NCI-H446 (cell line): ENCODE measurements around the gene GGACT.
A peak's percentile ranks its signal among the peaks of the same experiment; 100 is the strongest.

Experiments
- DNase-seq, 2 experiments: peaks; one replicate each; lab custom pipeline; 2025; lab: John Stamatoyannopoulos, UW

Gene GGACT

DNA sequence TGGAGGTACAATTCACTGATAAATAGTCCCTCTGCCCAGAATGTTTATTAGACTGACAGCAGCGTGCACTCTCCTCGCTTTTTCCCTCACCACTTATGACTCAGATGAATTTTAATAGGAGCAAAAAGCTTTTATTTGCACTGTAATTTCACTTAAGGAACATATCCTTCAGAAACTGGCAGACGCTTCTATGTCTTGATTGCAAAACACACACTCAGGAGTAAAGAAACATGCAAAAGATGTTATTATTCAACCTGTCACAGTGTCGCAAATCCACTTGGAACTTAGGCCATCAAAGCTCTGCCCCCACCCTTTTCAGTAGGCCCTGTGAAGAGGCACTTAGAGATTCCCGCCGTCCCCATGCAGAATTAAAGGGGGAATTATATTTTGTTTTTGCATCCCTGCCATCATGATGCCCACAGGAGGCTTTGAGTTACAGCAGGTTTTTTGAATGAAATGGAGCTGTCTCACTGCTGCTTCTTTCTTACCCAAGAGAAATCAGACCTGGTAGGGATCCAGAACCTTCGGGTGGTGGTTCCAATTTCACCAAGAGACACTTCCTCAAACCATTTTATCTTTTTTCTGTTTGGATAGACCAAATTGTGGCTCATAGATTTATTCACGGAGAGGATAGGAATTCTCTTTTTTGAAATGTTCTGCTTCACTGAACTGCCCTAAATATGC is 74.5 kb downstream of the GGACT start:
- no peak for DNase-seq

DNA sequence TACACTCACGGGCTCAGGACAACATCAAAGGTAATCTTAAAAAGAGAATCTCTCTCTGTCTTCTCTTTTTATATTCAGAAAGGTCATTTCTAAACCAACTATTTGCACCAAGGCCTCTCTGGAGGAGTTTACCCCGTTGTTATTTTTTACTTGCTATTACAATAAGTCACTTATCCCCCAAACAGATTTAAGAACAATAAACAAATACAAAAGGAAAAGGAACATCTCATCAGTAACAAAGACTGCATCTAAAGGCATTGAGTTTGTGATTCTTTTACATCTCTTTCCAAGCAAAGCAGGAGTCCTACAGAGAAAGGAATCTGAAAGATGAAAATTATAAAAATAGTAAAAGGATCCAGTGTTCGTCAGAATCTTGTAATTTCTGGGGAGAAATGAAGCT is 75.4 kb downstream of the GGACT start:
- no peak for DNase-seq

DNA sequence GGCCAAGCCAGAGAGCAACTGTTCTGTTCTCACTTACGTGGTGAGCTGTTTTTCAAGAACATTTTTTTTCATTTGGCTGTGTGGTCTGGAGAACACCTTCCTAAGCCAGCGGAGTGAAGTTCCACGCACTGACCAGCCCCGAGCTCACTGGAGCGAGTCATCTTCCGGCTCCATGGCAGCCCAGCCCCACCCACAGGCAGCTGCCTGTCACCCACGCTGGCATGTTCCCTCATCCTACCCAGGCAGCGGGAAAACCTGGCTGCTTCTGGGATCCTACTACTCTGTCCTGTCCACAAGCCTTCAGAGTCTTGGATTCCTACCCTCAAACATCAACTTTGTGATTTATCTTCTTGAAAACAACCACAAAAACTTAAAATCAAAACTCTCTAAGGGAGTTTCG is 76.2 kb downstream of the GGACT start:
- DNase-seq = no peak

DNA sequence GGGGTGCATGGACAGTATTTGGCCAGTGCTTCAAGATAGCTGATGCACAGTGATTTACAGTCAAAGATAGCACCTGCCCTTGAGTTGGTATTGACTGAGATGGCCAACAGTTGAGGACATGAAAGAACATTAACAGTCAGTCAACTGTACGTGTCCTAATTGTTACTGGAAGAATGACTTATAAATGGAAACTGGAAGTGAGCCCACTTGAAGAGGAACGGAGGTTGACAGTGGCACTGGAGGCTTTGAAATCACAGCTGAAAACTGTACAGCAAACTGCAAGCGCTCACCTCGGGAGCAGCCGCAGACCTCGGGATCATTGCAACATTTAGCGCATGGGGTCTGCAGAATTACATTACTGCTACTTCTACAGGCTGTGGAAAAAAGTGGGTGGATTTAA is 77.1 kb downstream of the GGACT start:
- no peak for DNase-seq

DNA sequence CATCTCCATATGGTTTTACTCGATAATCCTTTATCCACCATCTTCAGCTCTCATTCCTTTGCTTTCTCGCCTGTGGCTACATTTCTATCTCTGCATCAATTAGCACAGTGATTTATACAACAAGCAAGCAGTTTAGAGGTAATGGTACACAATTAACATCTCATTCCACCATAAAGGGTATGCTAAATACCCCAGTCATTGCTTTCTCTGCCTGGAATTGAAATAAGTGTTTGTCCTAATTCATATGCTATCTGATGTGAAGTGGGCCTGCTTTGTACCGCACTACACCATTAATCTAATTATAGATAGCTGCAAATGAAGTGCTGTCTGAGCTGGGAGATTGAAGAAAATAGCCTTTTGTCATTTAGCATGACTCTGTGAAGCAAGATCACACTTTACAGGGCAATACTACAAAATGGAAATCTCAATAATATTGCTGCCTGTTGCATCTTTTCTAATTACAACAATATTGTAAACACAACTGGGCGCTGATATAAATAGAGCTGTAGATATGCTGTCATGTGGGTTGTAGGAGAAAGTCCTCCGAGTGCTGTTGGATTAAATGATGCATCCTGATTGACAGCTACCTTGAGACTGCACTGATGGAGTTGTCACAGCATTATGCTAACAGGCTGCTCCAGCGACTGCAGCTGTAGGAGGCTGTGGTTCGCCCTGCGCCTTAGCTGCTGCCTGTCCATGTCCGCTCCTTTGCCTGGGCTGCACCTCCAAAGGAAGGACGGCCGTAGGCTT is 78.2 kb downstream of the GGACT start:
- no peak for DNase-seq

DNA sequence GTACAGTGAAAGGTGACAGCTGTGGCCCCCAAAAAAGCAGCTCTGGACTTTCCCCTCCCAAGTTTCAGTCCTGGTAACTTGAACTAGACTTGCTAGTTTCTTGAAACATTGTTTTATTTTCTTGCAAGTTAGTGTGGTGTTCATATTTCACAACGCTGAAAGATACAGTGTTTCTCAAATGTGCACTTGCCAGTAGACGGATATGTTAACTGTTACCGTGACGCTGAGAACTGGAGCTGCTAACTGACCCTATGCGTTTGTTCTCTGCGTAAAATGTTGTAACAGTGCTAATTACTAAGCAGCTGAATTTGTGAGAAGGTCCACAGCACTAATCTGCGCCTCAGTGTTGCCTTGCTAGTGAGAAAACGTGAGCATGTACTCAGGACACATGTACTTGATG is 79.6 kb downstream of the GGACT start:
- DNase-seq = no peak

DNA sequence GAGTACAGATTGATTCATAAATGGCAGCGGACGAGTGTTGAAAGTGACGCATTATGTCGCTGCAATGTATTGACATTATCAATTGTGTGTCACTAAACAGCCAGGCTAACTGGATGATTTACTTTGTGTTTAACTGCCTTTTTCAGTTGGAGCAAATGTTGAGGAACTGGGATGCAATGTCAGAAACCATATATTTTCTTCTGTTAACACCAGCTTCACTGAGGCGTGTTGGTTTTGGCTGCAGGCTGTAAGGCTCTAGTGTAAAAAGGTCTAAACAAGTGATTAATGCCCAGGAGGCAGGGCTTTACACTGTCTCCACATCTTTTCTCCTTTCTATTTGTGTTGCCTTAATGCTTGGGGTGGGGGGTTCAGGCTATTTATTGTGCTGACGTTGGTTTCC is 80.1 kb downstream of the GGACT start:
- DNase-seq = no peak

DNA sequence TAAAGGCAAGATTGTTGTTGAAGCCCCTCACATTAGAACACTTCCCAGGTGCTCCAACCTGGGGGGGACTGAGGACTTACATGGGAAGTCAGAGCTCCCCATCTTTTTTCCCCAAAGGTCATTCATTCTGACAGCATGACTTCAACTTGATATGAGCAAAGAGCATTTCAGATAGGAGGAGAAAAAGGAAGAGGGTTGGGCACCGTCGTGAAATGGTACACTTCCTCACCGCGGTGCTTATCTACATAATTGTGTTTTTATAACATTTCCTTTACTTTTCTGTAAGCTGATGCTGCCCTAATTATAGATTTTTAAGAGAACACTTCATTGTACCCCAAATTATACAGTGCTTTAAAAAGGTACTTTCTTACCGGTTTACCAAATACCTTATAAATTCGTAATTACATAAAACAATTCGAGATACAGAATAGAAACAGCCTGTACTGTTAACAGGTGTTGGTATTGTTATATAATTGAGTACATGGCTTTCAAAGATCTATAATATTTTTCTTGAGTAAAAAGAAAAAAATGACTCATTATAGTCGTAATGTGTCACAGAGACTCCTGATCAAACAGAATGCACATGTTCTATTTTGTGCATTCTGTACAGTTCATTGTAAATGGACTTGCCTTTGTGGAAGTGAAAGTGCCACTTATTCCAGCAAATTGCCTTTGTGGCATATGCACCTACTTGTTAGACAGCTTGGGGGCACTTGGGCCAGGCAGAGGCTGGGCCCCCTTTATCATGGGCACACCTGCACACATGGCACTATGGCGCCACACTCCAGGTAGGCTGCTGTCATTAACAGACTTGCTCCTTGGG is 81.8 kb downstream of the GGACT start:
- no peak for DNase-seq

DNA sequence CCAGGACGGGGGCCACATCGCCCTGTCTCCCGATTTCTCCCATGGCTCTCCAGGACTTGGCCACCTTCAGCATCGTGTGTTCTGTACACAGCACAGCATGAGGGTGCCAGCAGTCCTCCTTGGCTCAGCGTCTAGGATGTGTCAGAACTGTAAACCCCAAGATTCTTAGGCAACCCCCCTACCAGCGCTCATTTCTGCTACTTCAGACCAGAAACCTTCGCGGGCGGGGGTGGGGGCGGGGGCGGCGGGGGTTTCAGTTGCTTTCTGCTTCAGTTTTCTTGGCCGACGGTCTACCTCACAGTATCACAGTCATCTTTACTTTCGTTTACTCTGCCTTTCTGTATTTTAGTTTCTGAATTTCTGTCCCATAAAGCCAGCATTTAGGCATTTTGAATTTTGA is 82.4 kb downstream of the GGACT start:
- DNase-seq = no peak

DNA sequence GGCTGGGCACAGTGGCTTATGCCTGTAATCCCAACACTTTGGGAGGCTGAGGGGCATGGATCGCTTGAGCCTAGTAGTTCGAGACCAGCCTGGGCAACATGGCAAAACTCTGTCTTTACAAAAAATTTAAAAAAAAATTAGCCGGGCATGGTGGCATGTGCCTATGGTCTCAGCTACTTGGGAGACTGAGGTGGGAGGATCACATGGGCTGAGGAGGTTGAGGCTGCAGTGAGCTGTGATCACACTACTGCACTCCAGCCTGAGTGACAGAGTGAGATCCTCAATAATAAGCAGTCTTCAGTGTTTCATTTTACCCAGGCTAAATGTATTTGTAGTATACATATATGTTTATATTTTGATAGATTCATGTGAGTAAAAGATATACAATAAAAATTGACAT is 85.0 kb downstream of the GGACT start:
- DNase-seq = no peak

DNA sequence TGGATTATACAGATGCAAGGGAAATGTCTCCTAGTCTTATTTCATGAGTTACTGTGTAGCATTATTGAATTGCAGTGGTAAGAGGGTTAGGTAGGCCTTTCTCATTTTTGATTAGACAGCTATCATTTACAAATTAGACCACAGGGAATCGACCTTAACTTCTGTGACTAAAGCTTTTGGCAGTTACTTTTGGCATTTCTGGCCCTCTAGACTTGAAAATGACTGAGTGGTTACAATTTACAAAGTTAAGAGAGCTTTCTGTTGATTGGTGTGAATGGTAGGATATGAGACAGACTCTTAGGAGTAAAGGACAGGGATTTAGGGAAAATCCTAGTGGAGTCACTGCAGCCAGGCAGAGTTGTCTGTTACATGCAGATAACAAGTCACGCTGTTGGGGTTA is 86.1 kb downstream of the GGACT start:
- DNase-seq = no peak

DNA sequence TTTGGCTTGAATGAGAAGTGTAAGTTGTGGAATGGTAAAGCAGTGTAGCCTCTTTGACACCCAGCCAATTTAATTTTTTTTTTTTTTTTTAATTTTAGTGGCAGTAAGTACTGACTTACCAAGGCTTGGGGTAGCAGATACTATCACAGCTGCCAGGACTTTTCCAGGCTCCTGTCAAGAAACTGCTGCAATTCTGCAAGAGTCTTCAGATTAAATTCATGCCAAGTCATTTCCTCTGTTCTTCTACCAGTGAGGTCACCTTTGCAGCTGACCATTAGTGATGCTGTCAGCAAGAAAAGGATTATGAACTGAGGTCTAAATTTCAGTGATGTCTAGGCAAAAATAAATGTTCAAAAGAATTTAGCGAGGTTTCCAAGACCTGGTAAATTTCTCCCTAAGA is 91.2 kb downstream of the GGACT start:
- peak in 1 of 2 experiments; percentile 3 for DNase-seq

DNA sequence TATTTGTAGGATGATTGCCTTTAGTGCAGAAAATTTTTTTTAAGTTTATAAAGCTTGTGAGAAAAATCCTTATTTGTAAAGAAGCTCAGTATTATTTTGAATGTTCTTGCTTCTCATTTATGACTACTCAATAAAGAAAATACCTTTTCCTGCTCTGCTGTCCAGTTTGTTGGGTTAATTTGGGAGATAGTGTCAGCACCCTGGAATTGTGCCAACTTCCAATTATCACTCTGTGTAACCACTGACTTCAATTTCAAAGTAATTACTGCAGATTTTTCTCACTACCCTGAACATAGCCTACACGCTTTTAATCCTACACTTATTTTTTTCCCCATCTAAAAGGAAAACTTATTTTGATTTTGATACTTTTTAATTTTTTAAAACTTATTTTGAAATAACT is 93.1 kb downstream of the GGACT start:
- DNase-seq = peak in 1 of 2 experiments; percentile 29

DNA sequence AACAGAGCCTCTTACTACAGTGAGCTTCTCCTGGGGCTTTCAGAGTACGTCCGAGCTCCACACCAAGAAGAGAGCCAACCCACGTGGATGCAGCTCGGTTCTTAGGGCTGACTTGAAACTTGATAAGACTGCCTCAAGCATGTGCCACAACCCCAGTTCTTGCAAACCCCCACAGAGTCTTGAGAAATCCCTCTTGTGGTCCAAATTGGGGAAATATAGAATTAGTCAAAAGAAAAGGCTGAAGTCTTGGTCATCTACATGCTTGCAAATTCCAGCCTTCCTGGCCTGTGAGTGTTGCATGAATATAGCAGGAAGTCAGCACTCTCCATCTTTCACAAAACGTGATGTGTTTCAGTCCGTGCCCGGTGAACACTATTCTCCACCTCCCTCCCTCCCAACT is 95.2 kb downstream of the GGACT start:
- DNase-seq = no peak

DNA sequence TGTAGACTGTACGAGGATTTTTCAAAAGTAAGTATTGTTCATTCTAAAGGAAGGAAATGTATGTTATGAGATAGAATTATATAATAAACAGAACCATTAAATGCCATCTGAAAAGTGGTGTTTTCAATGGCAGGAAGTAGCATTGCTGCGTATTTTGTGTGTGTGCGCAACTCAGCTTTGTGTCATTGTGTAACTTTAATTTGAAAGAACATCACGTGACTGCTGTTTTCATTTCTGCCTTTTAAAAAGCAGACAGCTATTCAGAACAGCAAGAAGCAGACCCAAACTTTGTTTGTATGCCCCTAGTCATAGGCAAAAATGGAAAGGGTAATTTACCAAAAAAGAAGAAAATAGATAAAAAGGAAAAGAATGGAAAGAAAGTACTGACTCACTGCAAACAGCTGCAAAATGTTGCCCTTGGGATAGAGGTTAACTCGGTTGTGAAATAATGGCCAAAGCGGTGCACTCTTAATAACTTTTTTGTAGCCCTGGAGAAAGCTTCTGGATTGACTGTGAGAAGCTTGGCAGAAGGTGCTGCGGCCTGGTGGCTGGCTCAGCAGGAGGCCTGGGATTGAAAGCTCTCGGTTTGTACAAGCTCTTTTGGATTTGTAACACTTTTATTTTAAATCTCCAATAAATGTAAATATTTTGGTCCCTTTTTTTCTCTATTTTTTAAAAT is 97.3 kb downstream of the GGACT start:
- DNase-seq = peak in 1 of 2 experiments; percentile 10

DNA sequence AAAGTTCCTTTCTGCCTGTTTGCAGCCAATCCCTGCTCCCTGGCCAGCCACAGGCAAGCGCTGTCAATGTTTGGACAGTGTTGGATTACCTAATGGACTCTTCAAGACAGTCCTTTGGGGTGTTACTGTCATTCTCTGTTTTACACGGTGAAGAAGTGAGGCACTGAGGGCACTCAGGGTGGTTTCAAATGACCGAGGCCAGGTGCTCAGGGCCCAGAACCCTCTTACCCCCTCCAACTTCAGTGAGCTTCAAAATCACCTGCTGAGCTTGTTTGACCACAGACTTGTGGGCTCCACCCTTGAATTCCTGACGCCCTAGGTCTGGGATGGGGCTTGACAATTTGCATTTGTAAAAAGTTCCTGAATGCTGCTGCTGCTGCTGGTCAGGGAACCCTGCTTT is 97.9 kb downstream of the GGACT start:
- no peak for DNase-seq

DNA sequence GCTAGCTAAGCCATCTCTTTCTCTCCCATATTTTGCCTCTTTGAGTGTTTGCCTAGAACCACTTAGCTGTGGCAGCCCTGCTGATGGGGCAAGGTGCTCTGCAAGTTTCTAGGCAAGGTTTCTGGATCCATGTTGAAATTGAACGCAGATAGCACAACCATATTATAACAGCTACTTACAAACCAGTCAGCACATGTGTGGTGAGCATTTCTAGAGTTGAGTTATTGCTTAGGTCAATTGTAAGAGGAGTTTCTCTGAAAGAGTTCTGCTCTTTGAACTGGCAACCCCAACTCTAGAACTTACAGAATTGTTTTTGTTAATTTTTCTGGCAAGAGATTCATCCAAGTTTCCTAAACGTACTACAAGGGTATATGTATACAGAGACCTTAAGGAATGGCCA is 103.3 kb downstream of the GGACT start:
- no peak for DNase-seq

DNA sequence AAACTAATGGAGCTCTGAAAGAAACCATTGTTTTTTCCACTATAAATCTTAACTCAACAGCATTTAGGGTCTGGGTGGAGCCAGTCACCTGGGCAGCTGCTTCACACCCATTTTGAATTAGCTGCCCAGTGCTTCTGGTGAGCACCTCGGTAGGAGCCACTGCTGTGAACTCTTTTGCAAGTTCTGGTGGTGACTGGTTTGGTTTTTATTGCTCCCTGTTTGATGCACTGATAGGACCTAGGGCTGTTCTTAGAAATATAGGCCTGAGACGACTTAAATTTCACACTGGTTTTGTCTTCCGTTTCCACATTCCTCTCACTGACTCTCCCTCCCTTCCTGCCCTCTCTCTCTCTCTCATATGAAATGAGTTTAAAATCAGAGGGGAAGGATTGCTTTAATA is 103.9 kb downstream of the GGACT start:
- DNase-seq = no peak

DNA sequence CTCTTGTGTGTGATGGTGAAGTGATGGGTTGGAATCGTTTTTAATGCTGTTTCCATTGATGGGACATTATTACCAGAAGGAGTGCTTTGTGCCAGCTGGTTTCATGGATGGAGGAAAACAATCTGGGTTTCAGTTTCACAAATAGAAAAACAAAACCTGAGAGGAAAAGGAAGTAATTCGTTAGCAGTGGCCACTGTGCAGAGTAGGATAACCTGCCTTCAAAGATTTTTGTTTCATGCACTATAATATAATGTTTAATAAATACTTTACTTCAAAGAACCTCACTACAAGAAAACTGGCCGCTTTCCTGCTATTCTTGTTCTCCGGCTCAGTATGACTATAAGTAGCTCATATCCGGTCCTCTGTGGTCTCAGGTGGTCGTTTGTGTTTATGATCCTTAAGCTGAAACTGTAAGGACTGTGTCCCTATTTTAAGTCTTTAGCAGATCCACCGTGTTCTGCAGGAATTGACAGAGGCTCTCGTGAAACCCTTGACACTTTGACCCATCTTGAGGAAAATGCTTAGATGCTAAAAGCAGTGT is 104.7 kb downstream of the GGACT start:
- DNase-seq = no peak

DNA sequence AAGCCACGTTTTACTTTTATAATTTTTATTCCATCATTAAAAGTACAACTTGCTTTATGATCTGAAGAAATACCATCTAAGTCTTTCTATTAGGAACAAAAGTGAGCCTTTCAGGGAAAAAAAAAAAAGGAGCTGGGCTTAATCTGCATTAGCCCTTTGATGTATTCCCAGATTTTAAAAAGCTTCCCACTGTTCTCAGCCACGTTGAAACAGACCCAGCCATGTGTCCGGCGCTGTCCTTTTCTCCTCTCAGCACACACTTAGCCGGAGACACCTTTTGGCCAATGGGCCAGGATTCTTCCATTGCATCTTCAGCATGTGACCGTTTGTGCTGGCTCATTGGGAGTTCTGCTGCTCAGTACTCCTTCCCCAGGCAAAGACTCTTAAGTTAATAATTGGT is 105.5 kb downstream of the GGACT start:
- DNase-seq = no peak

DNA sequence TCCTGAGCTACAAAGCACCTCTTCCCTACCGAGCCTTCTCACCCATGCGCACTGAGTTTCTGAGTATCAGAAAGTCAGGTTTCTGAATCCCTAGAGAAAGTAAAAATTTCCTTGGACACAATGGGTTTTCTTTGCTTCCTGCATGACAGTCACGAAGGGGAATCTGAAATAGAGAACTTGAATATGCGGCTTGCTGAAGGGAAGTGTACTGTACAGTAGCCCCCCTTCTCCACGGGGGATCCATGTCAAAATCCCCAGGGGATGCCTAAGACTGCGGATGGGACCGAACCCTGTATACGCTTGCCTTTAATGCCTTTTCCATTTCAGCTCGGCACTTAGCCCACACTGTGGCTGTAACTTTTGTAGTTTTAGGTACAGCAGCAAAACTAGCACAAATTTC is 107.9 kb downstream of the GGACT start:
- DNase-seq = no peak
